ENCODE data around the gene GSG1L. TPM values are rescaled to one million over a fixed set of nuclear protein-coding genes. Genes with fewer than 3 reads are reported as not detected.

GSG1L gene
- polyA plus RNA-seq, 1 donor, result 3.2 TPM

GRCh38 chr16:27818246-27818645 is 245.3 kb downstream of the GSG1L start:
- no peak for DNase-seq

- no peak for DNase-seq
These were observed 246.5 kb downstream of the GSG1L start for GRCh38 chr16:27817038-27817437.

- DNase-seq, result no peak
These were observed 247.0 kb downstream of the GSG1L start for GRCh38 chr16:27816561-27816960.

GRCh38 chr16:27813591-27813990 is 249.9 kb downstream of the GSG1L start:
- no peak for DNase-seq

- DNase-seq, result no peak
These were observed 251.6 kb downstream of the GSG1L start for GRCh38 chr16:27811881-27812280.

- no peak for DNase-seq
These were observed 256.5 kb downstream of the GSG1L start for GRCh38 chr16:27806986-27807385.

- no peak for DNase-seq
These were observed 257.1 kb downstream of the GSG1L start for GRCh38 chr16:27806388-27806787.

GRCh38 chr16:27805828-27806351 is 257.6 kb downstream of the GSG1L start:
- no peak for DNase-seq

GRCh38 chr16:27803775-27804549 is 259.6 kb downstream of the GSG1L start:
- DNase-seq, result no peak

- DNase-seq, result no peak
These were observed 260.7 kb downstream of the GSG1L start for GRCh38 chr16:27802664-27803439.

GRCh38 chr16:27801289-27801945 is 262.1 kb downstream of the GSG1L start:
- no peak for DNase-seq

GRCh38 chr16:27800817-27801216 is 262.7 kb downstream of the GSG1L start:
- no peak for DNase-seq

- DNase-seq, result no peak
These were observed 263.6 kb downstream of the GSG1L start for GRCh38 chr16:27799896-27800295.

- DNase-seq, result no peak
These were observed 265.3 kb downstream of the GSG1L start for GRCh38 chr16:27798241-27798640.

GRCh38 chr16:27795992-27796614 is 267.4 kb downstream of the GSG1L start:
- DNase-seq, result peak; percentile 53

GRCh38 chr16:27793249-27793622 is 270.3 kb downstream of the GSG1L start:
- no peak for DNase-seq

- DNase-seq, result no peak
These were observed 270.8 kb downstream of the GSG1L start for GRCh38 chr16:27792486-27793248.

- DNase-seq, result no peak
These were observed 272.2 kb downstream of the GSG1L start for GRCh38 chr16:27791404-27791719.

GRCh38 chr16:27790546-27791403 is 272.7 kb downstream of the GSG1L start:
- no peak for DNase-seq

GRCh38 chr16:27789595-27790241 is 273.8 kb downstream of the GSG1L start:
- DNase-seq, result no peak

GRCh38 chr16:27789150-27789549 is 274.4 kb downstream of the GSG1L start:
- no peak for DNase-seq
